Central memory CD4-positive, alpha-beta T cell (primary cell): ENCODE data around the gene PKD1L1.
"Not testable (repeated sequence)": the region's sequence is repeated elsewhere in the genome, so short reads cannot be mapped to it uniquely, and the experiment has no call there.

Source experiments
- DNase-seq: peaks from one replicate; pipeline ENCODE4 v3.0.0; 2022

PKD1L1 gene

GRCh38 chr7:47813620-47814260 lies 134.5 kb downstream of the PKD1L1 start:
- DNase-seq = no peak

- no peak for DNase-seq
Observed at GRCh38 chr7:47812429-47813136, 135.7 kb downstream of the PKD1L1 start.

- no peak for DNase-seq
Observed at GRCh38 chr7:47811632-47812380, 136.5 kb downstream of the PKD1L1 start.

DNA sequence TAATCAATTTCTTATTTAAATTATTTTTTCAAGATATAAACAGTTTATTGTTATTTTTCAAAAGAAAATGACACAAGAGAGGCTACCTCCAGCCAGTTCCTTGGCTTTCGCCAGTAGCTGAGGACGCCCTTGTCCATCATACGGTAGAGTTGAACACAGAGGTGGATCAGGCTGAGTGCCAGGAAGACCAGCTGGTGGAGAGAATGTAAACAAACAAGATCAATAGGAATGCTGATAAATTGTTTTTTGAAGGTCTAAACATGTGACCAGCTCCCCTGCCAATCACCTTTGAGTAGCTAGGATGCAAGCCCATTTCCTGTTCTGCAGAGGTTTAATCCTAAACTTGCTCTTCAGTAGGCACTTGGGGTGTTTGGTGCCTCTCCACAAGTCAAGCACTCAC lies 138.9 kb downstream of the PKD1L1 start:
- DNase-seq = no peak

DNA sequence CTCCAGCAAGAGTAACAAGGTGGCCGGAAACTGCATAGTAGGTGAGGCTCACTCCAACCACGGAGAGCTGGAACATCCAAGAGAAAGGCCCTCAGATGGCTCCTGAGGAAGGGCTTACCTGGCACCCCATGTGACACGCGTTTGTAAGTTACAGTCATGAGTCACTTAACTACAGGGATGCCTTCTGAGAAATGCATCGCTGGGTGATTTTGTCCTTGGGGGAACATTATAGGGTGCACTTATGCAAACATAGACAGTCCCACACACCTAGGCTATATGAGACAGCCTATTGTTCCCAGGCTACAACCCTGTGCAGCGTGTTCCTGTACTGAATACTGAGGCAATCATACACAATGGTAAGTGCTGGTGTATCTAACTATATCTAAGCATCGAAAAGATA lies 139.9 kb downstream of the PKD1L1 start:
- no peak for DNase-seq

DNA sequence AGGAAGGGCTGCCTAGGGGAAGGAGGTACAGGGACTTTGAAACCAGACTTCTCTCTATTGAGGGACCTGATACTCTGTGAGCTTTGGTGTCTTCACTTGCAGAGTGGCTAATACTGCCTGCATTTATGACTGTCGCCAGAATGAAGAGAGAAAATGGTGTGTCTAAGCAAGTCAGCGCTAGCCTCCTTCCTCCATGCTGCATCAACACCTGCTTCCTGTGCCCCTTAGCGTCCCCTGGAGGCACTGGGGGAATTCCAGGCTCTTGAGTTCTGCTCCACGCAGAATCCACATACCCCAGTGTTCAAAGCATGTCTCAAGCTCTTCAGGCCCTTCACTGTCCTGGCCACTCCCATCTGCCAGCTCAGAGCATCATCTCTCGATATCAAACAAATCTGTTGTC lies 140.5 kb downstream of the PKD1L1 start:
- no peak for DNase-seq

DNA sequence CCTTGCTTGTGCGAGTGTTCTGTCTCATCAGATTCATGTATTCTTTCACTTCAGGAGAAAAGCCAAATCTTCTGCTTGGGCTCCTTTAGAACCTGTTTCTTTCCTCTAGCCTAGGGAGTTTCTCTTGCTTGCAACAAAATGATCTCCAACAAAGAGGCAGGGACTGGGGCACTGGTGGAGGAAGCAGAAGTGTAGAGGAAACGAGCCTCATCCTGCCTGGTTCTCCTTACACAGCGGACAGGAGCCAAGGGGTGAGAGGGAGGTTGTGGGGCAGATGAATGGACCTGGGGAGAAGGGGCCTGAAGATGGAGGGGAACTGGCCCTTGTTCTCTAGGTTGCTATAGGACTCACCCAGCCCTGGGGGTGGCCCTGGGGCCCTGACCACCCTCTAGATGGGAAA lies 141.1 kb downstream of the PKD1L1 start:
- no peak for DNase-seq

DNA sequence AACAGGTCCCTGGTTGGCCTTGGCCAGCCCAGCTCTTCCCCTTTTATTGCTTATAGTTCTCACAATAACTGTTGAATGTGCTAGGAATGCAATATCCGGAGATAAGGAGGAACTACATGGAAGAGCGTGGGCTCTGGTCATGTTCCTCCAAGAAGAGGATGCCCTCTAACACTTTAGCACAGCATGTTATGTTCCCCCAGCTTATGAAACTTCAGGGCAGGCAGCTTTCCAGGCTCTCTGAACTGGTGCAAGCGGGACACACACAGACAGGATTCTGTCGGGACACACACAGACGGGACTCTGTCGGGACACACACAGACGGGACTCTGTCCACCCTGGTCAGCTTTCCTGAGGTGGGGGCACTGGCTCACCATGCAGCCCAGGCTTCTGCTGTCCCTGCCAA lies 141.6 kb downstream of the PKD1L1 start:
- no peak for DNase-seq

GRCh38 chr7:47804767-47805545 lies 143.3 kb downstream of the PKD1L1 start:
- DNase-seq = no peak

GRCh38 chr7:47803846-47804245 lies 144.4 kb downstream of the PKD1L1 start:
- no peak for DNase-seq

- no peak for DNase-seq
Observed at GRCh38 chr7:47803025-47803424, 145.2 kb downstream of the PKD1L1 start.

DNA sequence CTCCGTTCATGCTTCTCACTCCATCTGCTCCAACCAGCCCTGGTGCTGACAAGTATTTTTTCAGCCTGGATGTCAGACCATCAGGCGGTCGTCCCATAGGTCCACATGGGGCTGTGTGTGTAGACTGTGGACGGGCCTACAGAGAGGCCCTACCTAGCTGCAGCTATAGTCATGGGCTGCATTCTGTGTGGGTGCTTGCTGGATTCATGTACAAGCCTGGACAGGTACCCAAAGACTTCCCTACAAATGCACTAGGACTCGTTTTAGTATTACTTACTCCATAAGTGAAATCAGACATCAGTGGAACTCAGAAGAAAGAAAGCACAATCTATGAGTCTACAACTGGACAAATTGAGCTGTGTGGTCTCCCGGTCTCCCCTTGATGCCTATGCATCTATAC lies 146.8 kb downstream of the PKD1L1 start:
- no peak for DNase-seq

GRCh38 chr7:47799524-47799923 lies 148.7 kb downstream of the PKD1L1 start:
- no peak for DNase-seq

DNA sequence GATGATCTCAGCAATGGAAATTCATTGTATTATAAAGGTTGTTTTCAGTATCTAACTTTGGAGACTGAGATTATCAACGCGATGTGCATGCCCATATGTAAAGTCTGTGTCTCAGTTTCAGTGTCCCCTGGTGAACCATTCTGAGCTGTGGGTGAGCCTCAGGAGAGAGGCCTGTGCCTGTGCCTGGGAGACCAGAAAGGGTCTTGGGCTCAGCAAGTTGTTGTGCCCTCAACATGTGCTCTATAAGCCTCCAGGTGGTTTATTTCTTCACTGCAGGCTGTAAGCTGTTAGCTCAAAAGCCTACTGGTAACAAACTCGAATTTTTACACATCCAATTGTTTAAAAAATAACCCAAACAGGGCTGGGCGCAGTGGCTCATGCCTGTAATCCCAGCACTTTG lies 151.9 kb downstream of the PKD1L1 start:
- DNase-seq = no peak

GRCh38 chr7:47795631-47796030 lies 152.6 kb downstream of the PKD1L1 start:
- DNase-seq = no peak

DNA sequence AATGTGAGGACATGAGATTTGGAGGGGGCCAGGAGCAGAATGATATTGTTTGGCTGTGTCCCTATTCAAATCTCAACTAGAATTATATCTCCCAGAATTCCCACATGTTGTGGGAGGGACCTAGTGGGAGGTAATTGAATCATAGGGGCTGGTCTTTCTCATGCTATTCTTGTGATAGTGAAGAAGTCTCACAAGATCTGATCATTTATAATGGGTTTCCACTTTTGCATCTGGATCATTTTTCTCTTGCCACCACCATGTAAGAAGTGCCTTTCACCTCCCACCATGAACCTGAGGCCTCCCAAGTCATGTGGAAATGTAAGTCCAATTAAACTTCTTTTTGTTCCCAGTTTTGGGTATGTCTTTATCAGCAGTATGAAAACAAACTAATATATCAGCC lies 153.1 kb downstream of the PKD1L1 start:
- DNase-seq = not testable (repeated sequence)

DNA sequence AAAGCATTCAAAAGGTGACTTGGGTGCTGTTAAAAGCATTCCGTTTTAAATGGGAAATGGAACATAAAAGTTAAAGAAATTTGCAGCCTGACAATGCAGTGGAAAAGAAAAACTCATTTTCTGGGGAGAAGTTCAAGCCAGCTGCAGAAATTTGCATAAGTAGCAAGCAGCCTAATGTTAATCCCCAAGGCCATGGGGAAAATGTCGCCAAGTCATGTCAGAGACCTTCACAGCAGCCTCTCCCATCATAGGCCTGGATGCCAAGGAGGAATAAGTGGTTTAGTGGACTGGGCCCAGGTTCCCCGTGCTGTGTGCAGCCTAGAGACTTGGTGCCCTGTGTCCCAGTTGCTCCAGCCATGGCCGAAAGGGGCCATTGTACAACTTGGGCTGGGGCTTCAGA lies 154.2 kb downstream of the PKD1L1 start:
- DNase-seq = no peak

- not testable (repeated sequence) for DNase-seq
Observed at GRCh38 chr7:47793186-47793585, 155.1 kb downstream of the PKD1L1 start.

DNA sequence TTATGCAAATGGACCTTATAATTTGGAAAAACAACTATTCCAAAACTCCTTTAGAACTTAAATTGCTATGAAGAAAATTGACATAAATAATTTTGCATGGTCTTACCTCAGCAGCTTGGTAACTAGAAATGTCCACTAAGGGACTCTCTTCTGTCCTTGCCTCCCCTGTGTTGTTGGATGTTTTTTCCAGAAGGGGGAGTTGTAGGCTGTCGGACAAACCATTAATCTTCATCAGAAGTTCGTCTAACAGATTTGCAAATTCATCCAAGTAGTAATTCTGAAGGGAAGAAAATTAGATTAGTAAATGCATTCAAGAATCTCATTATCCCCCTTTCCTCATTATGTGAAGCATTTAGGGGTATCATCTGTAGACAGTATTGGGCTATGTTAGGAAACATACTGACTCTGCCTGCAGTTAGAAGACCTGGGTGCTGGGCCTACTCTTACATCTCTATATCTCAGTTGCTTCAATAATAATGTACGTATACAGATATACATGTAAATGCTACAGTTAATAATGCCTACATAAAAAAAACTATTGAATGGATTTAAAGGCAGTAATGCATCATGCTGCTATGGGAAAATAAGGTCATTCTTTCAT lies 155.6 kb downstream of the PKD1L1 start:
- DNase-seq = no peak

DNA sequence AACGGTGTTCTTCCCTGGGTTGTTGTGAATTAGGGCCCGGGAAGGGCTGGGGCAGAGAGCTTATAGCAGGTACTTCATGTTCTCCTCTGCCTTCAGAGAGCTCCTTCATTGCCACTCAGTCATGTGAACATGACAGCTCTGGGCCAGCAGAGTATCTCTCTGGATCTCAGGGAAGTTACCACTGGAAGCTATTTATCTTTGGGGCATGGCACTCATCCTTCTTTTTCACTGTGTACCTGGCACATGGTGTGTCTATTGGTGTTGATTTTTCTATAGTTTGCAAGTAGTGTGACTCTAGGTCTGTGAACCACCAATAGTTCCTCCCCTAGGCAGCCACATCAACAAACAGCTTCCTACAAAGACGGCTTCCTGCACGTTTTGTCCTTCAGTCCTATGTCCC lies 156.6 kb downstream of the PKD1L1 start:
- no peak for DNase-seq

GRCh38 chr7:47788083-47788482 lies 160.2 kb downstream of the PKD1L1 start:
- no peak for DNase-seq

- DNase-seq = no peak
Observed at GRCh38 chr7:47787249-47788069, 160.8 kb downstream of the PKD1L1 start.
